T-helper 22 cell (primary cell): Measurements from ENCODE around the gene PPM1H.
"Not testable (repeated sequence)": the region's sequence is repeated elsewhere in the genome, so short reads cannot be mapped to it uniquely, and the experiment has no call there.

Experiments
- DNase-seq: peaks from one replicate; pipeline ENCODE4 v3.0.0-alpha.2; 2020; ENCODE audit warnings: low read depth

PPM1H gene

DNA sequence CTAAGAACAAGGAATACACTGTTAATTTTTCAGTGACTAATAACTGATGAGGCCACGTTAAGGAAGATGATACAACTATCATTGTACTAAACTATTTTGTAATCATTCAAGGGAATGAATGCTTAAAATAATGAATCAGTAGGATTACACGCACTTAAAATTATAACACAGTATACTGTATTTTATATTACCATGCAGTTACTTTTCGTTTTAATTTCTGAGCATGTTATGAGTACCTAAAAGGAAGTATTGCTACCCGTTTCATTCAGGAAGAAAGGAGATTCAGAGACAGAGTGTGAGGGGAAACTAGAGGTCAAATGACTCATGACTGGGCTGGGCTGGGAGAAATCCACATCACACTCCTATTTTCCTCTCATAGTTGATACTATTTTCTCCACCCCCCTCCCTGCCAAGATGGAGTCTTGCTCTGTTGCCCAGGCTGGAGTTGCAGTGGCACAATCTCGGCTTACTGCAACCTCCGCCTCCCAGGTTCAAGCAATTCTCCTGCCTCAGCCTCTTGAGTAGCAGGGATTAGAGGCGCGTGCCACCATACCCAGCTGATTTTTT lies 202.0 kb downstream of the PPM1H start:
- DNase-seq = no peak

DNA sequence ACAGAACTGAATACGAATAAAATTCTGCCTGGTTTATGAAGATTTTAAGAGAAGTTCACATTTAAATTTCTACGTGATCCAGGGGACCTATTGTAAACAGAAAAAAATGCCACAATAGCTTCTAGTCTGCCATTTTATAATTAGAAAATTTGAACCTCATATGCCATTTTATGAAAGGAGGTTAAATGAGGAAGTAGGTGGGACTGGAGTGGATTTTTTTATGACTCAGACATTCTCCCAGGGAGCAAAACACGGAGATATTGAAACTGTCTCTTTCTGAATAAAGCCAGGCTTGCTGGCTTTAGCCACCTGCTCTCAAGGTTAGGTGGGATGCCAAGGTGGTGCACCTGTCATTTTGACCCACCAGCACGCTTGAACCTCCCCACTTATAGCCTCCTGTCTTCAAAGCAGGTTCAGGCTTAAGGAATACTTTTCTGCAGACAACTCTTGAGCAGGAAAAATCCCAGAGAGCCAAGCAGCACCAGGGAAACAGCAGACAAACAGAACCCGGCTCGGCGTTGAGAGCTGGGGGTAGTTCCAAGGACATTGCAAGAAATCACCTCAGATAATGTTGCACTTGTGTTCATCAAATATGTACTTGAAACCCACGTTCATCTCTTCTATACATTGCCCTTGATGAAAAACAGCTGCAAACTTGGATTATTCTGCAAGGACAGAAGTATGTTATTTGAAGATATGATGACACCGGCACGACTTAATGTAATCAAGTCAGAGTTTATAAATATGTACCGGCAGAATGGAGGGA lies 203.7 kb downstream of the PPM1H start:
- DNase-seq = no peak

DNA sequence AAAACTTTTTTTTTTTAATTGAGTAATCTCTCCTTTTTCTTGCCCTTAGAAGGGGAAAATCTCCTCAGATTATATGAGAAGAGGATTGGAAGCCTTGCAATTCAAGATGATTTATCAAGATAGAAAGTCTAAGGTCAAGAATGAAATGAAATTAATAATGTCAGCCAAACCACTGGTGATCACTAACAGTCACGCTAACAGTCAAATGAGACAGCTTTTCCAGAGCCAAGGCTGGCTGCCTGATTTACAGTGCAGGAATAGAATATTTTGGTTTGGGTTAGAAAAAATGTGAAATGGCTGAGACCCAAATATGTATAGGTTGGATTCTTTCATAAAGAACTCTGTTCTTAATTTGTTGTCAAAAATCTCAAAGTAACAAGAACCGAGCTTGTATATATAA lies 204.3 kb downstream of the PPM1H start:
- no peak for DNase-seq

DNA sequence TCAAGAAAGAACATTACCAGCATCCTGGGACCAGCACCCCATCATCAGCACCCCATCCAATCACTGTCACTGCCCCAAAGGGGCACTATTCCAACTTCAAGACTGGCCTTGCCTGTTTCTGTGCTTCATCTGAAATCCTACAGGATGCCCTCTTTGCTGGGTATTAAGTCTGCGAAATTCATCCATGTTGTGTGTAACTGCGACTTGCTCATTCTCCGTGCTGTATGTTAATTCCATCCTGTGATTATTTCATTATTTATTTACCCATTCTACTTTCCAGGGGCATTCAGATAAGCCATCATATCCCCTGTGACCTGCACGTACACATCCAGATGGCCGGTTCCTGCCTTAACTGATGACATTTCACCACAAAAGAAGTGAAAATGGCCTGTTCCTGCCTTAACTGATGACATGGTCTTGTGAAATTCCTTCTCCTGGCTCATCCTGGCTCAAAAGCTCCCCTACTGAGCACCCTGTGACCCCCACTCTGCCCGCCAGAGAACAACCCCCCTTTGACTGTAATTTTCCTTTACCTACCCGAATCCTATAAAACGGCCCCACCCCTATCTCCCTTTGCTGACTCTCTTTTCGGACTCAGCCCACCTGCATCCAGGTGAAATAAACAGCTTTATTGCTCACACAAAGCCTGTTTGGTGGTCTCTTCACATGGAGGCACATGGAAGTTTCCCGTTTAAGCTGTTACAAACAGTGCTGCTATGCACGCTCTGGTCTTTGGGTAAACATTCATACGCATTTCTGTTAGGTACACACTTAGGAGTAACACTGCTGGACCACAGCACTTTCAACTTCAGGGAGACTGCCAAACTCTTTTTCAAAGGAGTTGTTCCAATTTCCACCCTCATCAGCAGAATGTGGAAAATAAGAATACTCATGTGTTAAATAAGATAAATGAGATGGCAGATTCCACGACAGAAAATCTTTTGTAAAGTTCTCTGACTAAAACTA lies 205.1 kb downstream of the PPM1H start:
- DNase-seq = not testable (repeated sequence)

DNA sequence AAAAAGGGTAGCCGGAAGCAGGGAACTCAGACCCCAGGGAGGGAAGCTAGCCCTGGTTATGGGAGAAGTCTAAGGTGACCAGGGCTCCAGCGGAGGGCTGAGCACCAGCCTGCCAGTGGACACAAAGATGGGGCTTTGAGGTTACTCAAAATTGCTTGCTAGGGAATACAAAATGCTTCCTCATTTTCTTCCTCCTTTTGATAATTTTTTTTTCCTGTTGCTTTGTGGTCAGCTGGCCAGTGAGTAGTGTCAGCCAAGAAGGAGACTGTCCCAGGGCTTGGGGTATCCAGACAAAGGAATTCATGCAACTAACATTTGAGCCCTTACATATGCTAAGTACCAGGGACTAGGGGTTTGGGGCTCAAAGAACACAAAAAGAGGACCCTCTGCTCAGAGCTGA lies 206.2 kb downstream of the PPM1H start:
- DNase-seq = no peak

DNA sequence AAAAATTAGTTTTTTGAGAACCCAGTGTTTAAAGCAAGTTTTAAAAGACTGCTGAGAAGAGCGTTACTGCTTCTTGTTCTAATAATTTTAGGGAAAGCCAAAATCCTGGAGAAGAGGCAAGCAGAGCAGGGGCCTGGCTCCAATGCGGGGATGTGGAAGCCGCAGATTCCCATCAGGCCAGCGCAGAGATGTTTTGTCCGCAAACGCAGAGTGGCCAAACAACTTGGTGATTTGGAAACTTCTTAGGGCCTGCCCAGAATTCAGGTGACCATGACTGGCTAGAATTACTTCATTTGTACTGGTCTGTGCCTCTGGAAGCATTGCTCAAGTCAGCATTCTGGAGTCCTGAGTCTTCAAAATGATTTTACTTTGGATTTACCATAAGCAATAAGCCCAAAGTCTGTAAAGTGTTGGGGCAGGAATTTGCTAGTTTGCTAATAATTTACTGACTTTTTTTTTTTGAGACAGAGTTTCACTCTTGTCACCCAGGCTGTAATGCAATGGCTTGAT lies 208.4 kb downstream of the PPM1H start:
- no peak for DNase-seq

DNA sequence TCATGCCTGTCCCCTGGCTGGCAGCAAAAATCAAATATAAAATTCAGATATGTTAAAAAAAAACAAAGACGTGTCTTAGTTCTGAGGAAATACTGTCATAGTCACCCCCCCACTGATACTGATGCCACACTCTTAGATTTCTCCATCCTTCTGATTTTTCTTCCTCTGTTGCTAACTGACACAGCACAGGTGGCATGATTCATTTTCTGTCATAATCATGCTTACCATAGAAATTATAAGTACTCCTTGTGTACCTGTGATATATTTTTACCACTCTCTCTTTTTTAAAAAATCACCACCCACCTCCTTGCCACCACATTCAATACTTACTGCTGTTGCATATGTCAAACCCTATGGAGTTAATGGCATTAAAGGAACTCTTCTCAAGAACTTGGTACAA lies 209.2 kb downstream of the PPM1H start:
- DNase-seq = no peak

DNA sequence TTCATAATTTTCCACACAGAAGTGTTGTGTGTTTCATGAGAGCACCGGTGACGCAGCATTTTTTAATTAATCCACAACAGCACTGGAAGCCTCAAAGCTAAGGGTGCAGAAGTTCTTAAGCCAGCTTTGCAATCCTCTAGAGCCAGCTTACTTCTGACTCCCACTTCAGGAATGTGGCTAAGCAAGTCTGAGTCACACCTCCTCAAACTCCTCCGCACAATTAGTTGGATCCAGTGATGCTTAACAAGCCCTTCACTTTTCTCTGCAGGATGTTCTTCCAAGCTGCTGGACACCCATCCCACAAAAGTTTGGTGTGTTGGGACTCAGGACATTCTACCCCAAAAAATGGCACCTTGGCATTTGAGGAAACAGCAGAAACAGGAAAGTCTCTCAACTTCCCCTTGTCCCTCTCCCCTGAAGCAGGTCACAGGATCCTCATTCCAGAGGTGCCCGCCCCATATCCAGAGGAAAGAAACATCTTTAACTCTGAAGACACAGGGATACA lies 210.0 kb downstream of the PPM1H start:
- no peak for DNase-seq

DNA sequence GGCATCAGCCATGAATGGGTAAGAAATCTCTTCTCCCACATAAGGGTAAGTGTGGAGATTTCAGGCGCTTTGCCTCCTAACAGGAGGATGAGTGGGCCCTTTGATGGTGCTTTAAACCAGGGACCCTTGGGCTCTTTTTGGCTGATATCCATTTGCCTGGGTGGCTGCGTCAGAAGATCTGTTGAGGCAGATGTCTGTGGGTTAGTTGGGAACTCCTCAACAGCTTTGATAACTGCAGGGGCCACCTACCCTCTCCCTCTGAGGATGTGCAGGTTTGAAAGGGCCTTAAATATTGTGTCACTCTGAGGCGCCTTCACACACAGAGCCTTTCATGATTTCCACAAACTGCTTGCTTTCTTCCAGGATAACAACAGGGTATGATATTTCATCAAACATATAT lies 210.7 kb downstream of the PPM1H start:
- no peak for DNase-seq

DNA sequence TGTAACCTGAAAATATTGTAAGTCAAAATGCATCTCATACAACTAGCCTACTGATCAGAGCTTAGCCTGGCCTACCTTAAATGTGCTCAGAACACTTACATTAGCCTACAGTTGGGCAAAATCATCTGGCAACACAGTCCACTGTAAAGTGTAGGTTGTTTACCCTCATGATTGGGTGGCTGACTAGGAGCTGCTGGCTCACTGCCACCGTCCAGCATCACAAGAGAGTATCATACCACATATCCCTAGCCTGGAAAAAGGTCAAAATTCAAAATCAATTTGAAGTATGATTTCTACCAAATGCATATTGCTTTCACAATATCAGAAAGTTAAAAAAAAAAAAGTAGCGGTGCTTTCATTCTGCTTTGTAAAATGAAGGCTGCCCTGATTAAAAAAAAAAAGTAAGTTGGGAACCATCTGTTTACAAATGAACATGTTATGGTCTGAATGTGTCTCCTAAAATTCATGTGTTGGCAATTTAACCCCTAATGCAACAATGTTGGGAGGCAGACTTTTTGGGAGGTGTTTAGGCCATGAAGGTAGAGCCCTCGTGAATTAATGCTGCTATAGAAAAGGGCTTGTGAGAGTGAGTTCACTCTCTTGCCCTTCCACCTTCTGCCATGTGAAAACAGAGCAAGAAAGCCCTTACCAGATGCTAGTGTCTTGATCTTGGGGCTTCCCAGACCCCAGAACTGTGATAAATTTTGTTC lies 211.8 kb downstream of the PPM1H start:
- no peak for DNase-seq

DNA sequence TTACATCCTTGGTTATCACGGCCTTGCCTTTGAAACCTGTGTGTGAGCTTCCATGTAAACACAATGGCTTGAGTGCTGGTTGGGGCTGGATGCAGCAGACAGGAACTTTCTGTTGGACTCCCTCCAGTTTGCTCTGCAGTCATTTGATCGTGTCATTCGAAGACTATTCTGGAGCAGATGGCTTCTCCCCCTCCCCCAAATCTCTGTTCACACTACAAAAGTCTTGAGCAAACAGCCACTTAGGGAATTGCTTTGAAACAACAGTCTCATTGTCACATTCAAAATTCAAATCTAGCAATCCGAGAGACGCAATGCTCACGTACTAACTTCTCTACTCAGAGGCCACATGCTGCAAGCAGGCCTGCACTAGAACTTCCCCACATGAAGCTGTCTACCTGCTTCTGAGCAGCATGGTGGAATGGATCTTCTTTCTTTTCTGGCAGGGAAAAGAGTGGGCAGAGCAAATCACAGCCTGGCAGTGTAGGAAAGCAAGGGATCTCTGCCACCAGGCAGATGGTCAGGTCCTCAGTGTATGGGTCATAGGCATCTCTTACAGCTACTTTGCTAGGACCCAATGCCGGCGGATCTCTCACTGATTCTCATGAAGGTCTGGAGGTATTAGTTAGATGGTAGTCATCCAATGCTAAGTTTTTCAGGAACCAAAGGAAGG lies 214.2 kb downstream of the PPM1H start:
- no peak for DNase-seq

DNA sequence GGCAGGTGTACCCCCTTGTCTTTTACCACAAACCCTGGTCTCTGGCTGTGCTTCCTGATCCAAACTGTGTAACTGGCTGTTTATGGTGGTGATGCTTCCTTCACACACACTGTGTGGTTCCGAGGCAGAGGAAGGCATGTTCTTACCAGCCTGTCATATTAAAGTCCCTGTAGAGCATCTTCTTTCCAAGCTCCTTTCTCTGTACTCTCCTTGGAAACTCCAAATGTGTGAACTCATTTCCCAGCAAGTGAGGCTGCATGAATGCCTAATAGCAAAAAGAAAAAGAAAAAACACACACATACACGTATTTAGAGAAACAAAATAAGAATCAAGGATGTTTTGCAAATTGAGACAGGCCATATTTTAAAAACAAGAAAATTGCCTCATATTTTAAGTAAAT lies 214.9 kb downstream of the PPM1H start:
- DNase-seq = no peak

DNA sequence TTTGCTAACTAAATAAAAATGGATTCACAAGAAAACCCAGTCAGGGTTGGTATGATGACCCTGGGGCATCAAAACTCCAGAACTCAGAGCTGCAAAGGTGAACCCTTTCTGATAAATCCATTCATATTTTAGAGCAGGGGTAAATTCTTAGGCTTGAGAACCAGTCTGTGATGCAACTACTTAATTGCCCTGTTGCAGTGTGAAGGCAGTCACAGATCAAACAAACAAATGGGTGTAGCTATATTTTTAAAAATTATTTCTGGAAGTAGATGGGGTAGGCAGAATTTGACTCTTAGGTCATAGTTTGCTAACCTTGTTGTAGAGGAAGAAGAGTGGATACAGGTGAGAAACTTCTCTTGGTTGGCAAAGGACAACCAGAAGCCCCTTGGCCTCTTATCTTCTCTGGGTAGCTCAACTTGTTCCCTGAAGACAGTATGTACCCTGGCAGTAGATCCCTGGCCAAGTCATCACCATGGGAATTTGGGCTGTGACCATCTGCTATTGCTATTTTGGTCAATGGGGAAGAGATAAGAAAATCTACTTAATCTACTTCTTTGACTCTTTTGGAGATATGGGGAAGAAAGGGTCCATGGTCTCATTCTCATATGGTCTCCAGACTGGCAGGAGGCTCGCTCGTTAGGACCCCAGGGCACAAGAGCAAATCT lies 216.1 kb downstream of the PPM1H start:
- DNase-seq = no peak

DNA sequence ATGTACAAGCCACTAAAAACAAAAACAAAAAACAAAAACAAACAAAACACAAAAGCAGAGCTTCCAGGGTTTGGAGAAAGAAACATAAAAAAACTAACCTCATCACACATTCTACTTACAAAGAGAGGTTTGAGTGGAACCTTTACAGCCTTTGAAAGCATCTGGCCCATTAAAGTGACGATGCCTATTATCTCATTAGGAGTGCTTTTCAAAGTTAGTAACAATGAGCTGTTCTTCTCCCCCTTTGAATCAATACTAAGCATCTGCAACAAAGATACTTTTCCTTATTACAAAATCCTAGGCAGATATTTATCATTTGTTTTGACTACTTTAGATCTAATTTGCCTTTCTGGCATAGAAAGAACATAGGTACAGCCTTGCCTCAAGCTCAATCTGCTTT lies 217.3 kb downstream of the PPM1H start:
- no peak for DNase-seq

DNA sequence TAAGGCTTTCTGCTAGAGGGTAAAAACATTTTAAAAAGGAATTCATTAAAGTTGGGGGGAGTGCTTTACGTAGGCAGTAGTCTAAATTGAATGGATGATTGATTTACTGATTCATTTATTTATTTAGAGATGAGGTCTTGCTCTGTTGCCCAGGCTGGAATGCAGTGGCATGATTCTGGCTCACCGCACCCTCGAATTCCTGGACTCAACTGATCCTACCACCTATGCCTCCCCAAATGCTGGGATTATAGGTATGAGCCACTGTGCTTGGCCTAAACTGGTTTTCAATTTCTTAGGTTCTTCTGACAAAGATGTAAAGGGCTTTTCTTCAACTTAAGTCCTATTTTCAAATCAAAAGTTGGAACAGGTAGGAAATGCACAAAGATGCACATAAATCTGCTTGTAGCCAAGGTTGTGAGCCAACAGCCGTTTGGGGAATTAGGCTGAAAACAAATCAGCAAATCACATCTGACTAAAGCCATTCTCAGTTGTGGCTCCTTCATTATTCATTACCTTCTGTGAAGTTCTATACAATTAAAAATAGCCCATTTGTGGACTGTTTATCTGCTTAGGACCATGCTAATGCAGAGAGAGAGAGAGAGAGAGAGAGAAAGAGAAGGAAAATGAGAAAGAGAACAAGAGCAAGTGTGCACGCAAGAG lies 218.0 kb downstream of the PPM1H start:
- no peak for DNase-seq

DNA sequence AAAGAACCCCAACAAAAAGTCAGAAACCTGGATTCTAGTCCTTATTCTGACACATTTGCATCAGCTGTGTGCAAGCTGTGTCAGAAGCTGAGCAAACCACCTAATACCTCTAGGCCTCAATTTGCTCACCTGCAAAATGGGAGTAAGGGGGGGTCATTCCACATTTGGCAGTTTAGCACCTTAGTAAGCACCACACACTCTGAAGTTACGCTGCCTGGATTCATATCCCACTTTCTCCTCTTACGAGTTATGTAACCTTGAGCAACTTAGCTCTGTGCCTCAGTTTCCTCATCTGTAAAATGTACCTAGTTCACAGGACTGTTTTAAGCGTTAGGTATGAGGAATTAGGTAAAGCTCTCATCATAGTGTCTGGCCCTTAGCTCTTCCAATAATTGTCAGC lies 218.9 kb downstream of the PPM1H start:
- no peak for DNase-seq

DNA sequence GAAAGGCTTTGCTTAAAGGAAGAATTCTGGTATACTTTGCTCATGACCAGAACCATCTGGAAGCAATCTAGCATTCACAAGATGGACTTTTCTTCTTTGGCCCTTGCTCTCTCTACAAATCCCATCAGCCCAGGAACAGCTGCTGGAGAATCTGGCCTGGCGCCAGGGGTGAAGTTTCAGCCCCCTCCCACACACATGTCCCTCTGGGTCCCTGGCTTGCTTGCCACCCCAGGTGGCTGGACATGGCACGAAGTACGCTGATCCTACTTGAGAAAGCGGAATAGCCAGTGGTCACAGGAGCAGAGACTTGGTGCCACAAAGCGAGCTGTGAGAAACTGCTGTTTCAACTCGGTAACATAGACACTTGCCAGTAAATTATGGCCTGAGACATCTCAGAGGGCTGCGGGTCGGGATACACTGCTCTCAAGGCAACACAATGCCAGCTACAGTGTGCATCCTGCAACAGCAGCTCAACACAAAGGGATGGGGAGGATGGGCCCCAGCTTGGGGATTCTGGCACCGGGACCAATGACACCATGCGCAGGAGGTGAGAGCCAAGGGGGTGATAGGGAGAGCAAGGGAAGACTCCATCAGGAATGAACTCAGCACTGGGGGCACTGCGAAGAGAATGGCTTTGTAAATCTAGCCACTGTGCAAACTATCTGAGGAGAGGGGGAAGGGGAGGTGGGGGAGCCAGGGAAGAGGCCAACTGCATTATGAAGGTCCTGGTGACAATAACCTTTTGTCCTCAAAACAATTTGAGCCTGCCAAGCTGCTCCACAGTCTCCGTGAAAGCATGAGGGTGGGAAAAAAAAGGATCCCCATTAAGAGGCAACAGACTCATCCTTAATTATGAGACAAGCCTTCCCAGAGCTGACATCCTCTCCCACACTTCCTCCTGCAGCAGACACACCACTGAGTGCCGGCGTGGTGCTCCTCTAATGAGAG lies 219.9 kb downstream of the PPM1H start:
- no peak for DNase-seq

DNA sequence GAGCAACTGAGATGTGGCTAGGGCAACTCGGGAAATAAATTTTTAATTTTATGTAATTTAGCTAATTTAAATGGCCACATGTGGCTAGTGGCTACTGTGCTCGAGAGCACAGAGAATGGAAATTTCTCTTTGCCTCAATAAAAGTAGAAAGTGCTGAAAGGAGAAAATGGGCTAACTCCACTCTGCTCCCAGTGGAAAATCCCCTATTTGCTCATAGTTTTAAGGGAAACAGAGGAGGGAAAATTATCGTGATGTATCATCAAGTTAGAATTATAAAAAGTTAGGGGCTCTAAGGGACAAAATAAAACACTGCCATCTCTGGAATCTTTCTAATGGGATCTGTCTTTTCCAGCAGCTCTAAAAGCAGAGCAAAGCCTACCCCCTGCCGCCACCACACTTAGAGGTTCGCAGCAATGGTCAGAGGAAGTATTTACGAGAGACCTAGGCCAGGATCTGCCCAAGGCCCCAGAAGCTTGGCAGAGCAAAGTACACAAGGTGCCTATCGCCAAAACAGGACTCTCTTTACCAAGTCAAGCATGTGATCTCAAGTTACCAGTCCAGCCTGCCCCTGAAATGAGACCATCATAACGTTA lies 220.7 kb downstream of the PPM1H start:
- DNase-seq = no peak

DNA sequence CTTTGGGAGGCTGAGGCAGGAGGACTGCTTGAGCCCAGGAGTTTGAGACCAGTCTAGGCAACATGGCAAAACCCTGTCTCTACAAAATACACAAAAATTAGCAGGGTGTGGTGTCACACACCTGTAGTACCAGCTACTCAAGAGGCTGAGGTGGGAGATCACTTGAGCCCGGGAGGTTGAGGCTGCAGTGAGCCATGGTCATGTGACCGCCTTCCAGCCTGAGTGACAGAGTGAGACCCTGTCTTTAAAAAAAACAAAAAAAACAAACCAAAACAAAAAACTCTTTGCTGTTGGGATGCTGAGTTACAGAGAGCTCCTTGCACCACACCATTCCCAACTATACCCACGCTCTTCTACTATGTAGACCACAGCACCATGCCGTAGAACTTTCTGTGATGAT lies 221.2 kb downstream of the PPM1H start:
- DNase-seq = no peak
